Measurements from ENCODE around the gene HSPA12A.

HSPA12A gene

GRCh38 chr10:116626815-116627214, 115.6 kb downstream of the HSPA12A start:
- no peak for DNase-seq

GRCh38 chr10:116625845-116626244, 116.5 kb downstream of the HSPA12A start:
- no peak for DNase-seq

GRCh38 chr10:116621934-116622655, 120.3 kb downstream of the HSPA12A start:
- no peak for DNase-seq

- no peak for DNase-seq
Measured at GRCh38 chr10:116621476-116621875, 120.9 kb downstream of the HSPA12A start.

All from effector CD4-positive, alpha-beta T cell (primary cell).